Keratinocyte (primary cell): ENCODE measurements around the gene C7orf33. TPM values are rescaled to one million over a fixed set of nuclear protein-coding genes. Genes with fewer than 3 reads are reported as not detected.
A peak's percentile ranks its signal among the peaks of the same experiment; 100 is the strongest.

ENCODE experiments used
- DNase-seq: peaks from one replicate; pipeline ENCODE4 v3.0.0-alpha.2; 2011; ENCODE audit warnings: low read depth, missing footprints, low spot score
- FAIRE-seq: peaks from 2 replicates; lab custom pipeline; 2011; peaks lifted over from hg19 to GRCh38; lab: Jason Lieb, UNC
- H2AFZ ChIP-seq: 2 replicates; pipeline ENCODE4 v1.6.0; 2012; ENCODE audit warnings: low read length, control low read depth, inconsistent platforms; ENCODE audit not compliant: control insufficient read depth
- H3K27ac ChIP-seq: 2 replicates; pipeline ENCODE4 v1.5.1; 2011; ENCODE audit warnings: low read length; ENCODE audit not compliant: control insufficient read depth, insufficient read depth
- H3K27me3 ChIP-seq: 3 replicates; pipeline ENCODE4 v1.6.0; 2011; ENCODE audit warnings: low read length; ENCODE audit not compliant: control insufficient read depth, insufficient read depth; ENCODE audit errors: extremely low read depth
- H3K36me3 ChIP-seq, 2 experiments: 2 replicates in 1 of 2; 3 replicates in 1 of 2; pipeline ENCODE4 v1.5.1; 2011; ENCODE audit warnings: low read length in 2 of 2, mild to moderate bottlenecking in 1 of 2; ENCODE audit not compliant: control insufficient read depth in 2 of 2, insufficient read depth in 2 of 2; ENCODE audit errors: extremely low read depth in 1 of 2
- H3K4me1 ChIP-seq: 3 replicates; pipeline ENCODE4 v1.5.1; 2011; ENCODE audit warnings: low read length; ENCODE audit not compliant: control insufficient read depth, insufficient read depth; ENCODE audit errors: extremely low read depth
- H3K4me2 ChIP-seq: 3 replicates; pipeline ENCODE4 v1.6.0; 2011; ENCODE audit warnings: low read depth, low read length; ENCODE audit not compliant: control insufficient read depth, insufficient read depth; ENCODE audit errors: extremely low read depth
- H3K4me3 ChIP-seq, 3 experiments: fragments of 200-600 bp in 1 of 3; sonication (generic) in 1 of 3; 2 replicates in 2 of 3; 3 replicates in 1 of 3; pipeline ENCODE4 v1.5.1; 2011 to 2016; ENCODE audit warnings: low read length in 3 of 3, mild to moderate bottlenecking in 3 of 3, control low read depth in 2 of 3, inconsistent platforms in 1 of 3, low read depth in 1 of 3, mixed read lengths in 1 of 3, mixed run types in 1 of 3, moderate library complexity in 1 of 3; ENCODE audit not compliant: control insufficient read depth in 2 of 3, insufficient read depth in 2 of 3; ENCODE audit errors: extremely low read depth in 1 of 3
- H3K79me2 ChIP-seq: 2 replicates; pipeline ENCODE4 v1.6.0; 2012; ENCODE audit warnings: low read length; ENCODE audit not compliant: control insufficient read depth, insufficient read depth
- H3K9ac ChIP-seq: 3 replicates; pipeline ENCODE4 v1.6.0; 2011; ENCODE audit warnings: low read length; ENCODE audit not compliant: control insufficient read depth, insufficient read depth; ENCODE audit errors: extremely low read depth
- H3K9me1 ChIP-seq: 3 replicates; pipeline ENCODE4 v1.6.0; 2011; ENCODE audit warnings: low read length; ENCODE audit not compliant: control insufficient read depth, insufficient read depth; ENCODE audit errors: extremely low read depth
- H3K9me3 ChIP-seq: 2 replicates; pipeline ENCODE4 v1.5.1; 2012; ENCODE audit warnings: low read depth, low read length; ENCODE audit not compliant: control insufficient read depth
- H4K20me1 ChIP-seq: 3 replicates; pipeline ENCODE4 v1.6.0; 2011; ENCODE audit warnings: low read length; ENCODE audit not compliant: control insufficient read depth, insufficient read depth; ENCODE audit errors: extremely low read depth
- EZH2 ChIP-seq: IDR thresholded peaks from one replicate; pipeline ENCODE4 v1.6.1; 2012; ENCODE audit warnings: inconsistent platforms, mild to moderate bottlenecking, low read length, moderate library complexity
- dilution Hi-C: fragments of 300-500 bp; cut with MboI; formaldehyde crosslinking; loops from one replicate; pipeline ENCODE4 v1.7.0; 2020; ENCODE audit warnings: low sequenced_read_pairs; ENCODE audit not compliant: extremely low pct_ligation_motif_present
- polyA plus RNA-seq, 5 experiments: library from polyadenylated mRNA; depleted of rRNA in 3 of 5; stranded (reverse) in 3 of 5; stranded (forward) in 1 of 5; unstranded in 1 of 5; fragments of >200 nt; gene quantifications; 1 replicate in 1 of 5; 2 replicates in 3 of 5; 3 replicates in 1 of 5; pipeline versions ENCODE4 v1.2.1 to v1.2.3, GENCODE V29; 2011 to 2012; ENCODE audit warnings: missing spikeins in 2 of 5, low read depth in 1 of 5, low replicate concordance in 1 of 5
- TF ChIP-seq, protein P1 (sequence below), 3 experiments: IDR thresholded peaks in 1 of 3; conservative IDR thresholded peaks in 1 of 3; optimal IDR thresholded peaks in 1 of 3; 2 replicates in 2 of 3; 3 replicates in 1 of 3; pipeline versions ENCODE3 to v1.5.1; 2011; ENCODE audit warnings: low read length in 3 of 3, mild to moderate bottlenecking in 3 of 3, moderate library complexity in 2 of 3, control low read depth in 1 of 3, inconsistent platforms in 1 of 3; ENCODE audit not compliant: insufficient read depth in 2 of 3; ENCODE audit errors: extremely low read depth in 1 of 3

The C7orf33 gene
- polyA plus RNA-seq, 1 donor (not counting 4 experiments of a cell fraction or from before 2014, with no cell fraction given) = not detected

DNA sequence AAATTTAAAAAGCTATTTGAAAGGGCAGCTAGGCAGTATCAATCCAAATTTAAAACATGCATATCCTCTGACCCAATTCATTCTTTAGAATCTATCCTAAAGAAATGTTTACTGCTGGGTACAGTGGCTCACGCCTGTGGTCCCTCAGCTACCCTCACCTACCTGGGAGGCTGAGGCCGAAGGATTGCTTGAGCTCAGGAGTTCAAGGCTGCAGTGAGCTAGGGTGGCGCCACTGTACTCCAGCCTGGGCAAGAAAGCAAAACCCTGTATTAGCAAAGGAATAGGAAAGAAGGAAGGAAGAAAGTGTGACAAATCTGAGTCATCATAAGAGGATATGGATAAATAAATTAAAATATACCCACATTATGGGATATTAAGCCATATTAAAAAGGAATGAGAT lies 36.3 kb downstream of the C7orf33 start:
- no peaks in the 10 kb centered on the region for H4K20me1 ChIP-seq
- no peak overlapping the region for H3K4me2 ChIP-seq
- H3K9me3 ChIP-seq = no peaks in the 10 kb centered on the region
- no peaks in the 10 kb centered on the region for H3K27me3 ChIP-seq
- H3K9me1 ChIP-seq = no peaks in the 10 kb centered on the region
- no peaks in the 10 kb centered on the region for H3K4me1 ChIP-seq
- dilution Hi-C loops = no loop called here
- no peaks in the 10 kb centered on the region for H3K36me3 ChIP-seq
- no peak overlapping the region for H3K4me3 ChIP-seq
- no peaks in the 10 kb centered on the region for H3K79me2 ChIP-seq
- H2AFZ ChIP-seq = no peak overlapping the region
- no peak for TF ChIP-seq EZH2
- TF ChIP-seq, protein P1, sequence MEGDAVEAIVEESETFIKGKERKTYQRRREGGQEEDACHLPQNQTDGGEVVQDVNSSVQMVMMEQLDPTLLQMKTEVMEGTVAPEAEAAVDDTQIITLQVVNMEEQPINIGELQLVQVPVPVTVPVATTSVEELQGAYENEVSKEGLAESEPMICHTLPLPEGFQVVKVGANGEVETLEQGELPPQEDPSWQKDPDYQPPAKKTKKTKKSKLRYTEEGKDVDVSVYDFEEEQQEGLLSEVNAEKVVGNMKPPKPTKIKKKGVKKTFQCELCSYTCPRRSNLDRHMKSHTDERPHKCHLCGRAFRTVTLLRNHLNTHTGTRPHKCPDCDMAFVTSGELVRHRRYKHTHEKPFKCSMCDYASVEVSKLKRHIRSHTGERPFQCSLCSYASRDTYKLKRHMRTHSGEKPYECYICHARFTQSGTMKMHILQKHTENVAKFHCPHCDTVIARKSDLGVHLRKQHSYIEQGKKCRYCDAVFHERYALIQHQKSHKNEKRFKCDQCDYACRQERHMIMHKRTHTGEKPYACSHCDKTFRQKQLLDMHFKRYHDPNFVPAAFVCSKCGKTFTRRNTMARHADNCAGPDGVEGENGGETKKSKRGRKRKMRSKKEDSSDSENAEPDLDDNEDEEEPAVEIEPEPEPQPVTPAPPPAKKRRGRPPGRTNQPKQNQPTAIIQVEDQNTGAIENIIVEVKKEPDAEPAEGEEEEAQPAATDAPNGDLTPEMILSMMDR (optimal IDR thresholded peaks at IDR 0.05 in 1 of 3, IDR thresholded peaks at IDR 0.05 in 1 of 3, conservative IDR thresholded peaks at IDR 0.05 in 1 of 3; ENCODE audit: extremely low read depth in 1 of 3, insufficient read depth in 2 of 3, low read length in 3 of 3) = peak in 1 of 3 experiments; percentile 27
- no peak overlapping the region for H3K27ac ChIP-seq
- DNase-seq = no peak
- FAIRE-seq = no peak
- no peak overlapping the region for H3K9ac ChIP-seq

DNA sequence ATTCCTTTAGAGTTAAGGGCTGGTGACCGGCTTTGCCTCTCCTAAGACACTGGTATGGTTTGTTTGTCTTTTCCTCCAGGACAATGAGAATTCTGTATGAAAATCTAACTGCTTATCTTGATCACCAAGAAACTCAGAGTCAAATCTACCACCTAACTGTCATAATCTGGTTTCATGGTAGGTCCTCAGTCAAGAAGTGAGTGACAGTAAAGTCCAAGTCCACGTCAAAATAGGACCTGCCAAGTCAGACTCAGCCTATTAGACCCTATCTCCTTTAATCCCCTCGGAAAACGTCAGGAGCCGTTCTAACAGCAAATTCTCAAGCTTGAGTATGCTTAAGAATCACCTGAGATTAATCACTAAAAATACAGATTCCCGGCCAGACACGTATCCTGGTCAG lies 37.4 kb downstream of the C7orf33 start:
- TF ChIP-seq EZH2 = no peak
- TF ChIP-seq, protein P1 (optimal IDR thresholded peaks at IDR 0.05 in 1 of 3, IDR thresholded peaks at IDR 0.05 in 1 of 3, conservative IDR thresholded peaks at IDR 0.05 in 1 of 3; ENCODE audit: extremely low read depth in 1 of 3, insufficient read depth in 2 of 3, low read length in 3 of 3) = no peak
- Histone ChIP-seq H3K4me1 (no peaks in the 10 kb centered on the region), H3K79me2 (no peaks in the 10 kb centered on the region), H3K9me3 (no peaks in the 10 kb centered on the region), H3K4me3 (no peak overlapping the region), H3K36me3 (no peaks in the 10 kb centered on the region), H3K27ac (no peak overlapping the region), H3K4me2 (no peak overlapping the region), H3K9me1 (no peaks in the 10 kb centered on the region), H3K27me3 (no peaks in the 10 kb centered on the region), H4K20me1 (no peaks in the 10 kb centered on the region), H3K9ac (no peak overlapping the region), H2AFZ (no peak overlapping the region)
- no peak for DNase-seq
- no peak for FAIRE-seq
- dilution Hi-C loops = no loop called here
